Ramos (cell line): ENCODE results near the gene EPB41L2.

Experiments used
- in situ Hi-C: fragments of 300-500 bp; cut with MboI; formaldehyde crosslinking; loops from one replicate; pipeline ENCODE4 v1.14.3; 2022; ENCODE audit warnings: low sequenced_read_pairs; ENCODE audit not compliant: unreplicated experiment

EPB41L2 gene

GRCh38 chr6:130889423-130889822 lies 173.6 kb downstream of the EPB41L2 start:
- in situ Hi-C loops: loop anchor here (25.0 kb wide), 1 partner anchor 648 kb away; no protein-coding TSS in a partner anchor

GRCh38 chr6:130888246-130888645 lies 174.8 kb downstream of the EPB41L2 start:
- in situ Hi-C loops: loop anchor here (25.0 kb wide), 1 partner anchor 649 kb away; no protein-coding TSS in a partner anchor

GRCh38 chr6:130886966-130887365 lies 176.1 kb downstream of the EPB41L2 start:
- in situ Hi-C loops: loop anchor here (25.0 kb wide), 1 partner anchor 650 kb away; no protein-coding TSS in a partner anchor

GRCh38 chr6:130885392-130886192 lies 177.5 kb downstream of the EPB41L2 start:
- in situ Hi-C loops: loop anchor here (25.0 kb wide), 1 partner anchor 652 kb away; no protein-coding TSS in a partner anchor

- in situ Hi-C loops: loop anchor here (25.0 kb wide), 1 partner anchor 655 kb away; no protein-coding TSS in a partner anchor
Measured at GRCh38 chr6:130882370-130882769, 180.7 kb downstream of the EPB41L2 start.

- in situ Hi-C loops: loop anchor here (25.0 kb wide), 1 partner anchor 657 kb away; no protein-coding TSS in a partner anchor
Measured at GRCh38 chr6:130879826-130880225, 183.2 kb downstream of the EPB41L2 start.

GRCh38 chr6:130873746-130874145 lies 189.3 kb downstream of the EPB41L2 start:
- in situ Hi-C loops: no loop called here

- in situ Hi-C loops: no loop called here
Measured at GRCh38 chr6:130872250-130873095, 190.6 kb downstream of the EPB41L2 start.

GRCh38 chr6:130870179-130870880 lies 192.7 kb downstream of the EPB41L2 start:
- in situ Hi-C loops: no loop called here

- in situ Hi-C loops: no loop called here
Measured at GRCh38 chr6:130869681-130870080, 193.4 kb downstream of the EPB41L2 start.

GRCh38 chr6:130865793-130866192 lies 197.3 kb downstream of the EPB41L2 start:
- in situ Hi-C loops: no loop called here

GRCh38 chr6:130864344-130864743 lies 198.7 kb downstream of the EPB41L2 start:
- in situ Hi-C loops: no loop called here

GRCh38 chr6:130863415-130864230 lies 199.4 kb downstream of the EPB41L2 start:
- in situ Hi-C loops: no loop called here

- in situ Hi-C loops: no loop called here
Measured at GRCh38 chr6:130862370-130862769, 200.7 kb downstream of the EPB41L2 start.

GRCh38 chr6:130859161-130859867 lies 203.7 kb downstream of the EPB41L2 start:
- in situ Hi-C loops: no loop called here

- in situ Hi-C loops: no loop called here
Measured at GRCh38 chr6:130858498-130859160, 204.4 kb downstream of the EPB41L2 start.

- in situ Hi-C loops: no loop called here
Measured at GRCh38 chr6:130858054-130858453, 205.0 kb downstream of the EPB41L2 start.

GRCh38 chr6:130853555-130854183 lies 209.4 kb downstream of the EPB41L2 start:
- in situ Hi-C loops: no loop called here
